ENCODE results near the gene TCEA2.
A peak's percentile ranks its signal among the peaks of the same experiment; 100 is the strongest.

GRCh38 chr20:64101731-64102621, 39.0 kb downstream of the TCEA2 start:
- TF ChIP-seq, protein P1, sequence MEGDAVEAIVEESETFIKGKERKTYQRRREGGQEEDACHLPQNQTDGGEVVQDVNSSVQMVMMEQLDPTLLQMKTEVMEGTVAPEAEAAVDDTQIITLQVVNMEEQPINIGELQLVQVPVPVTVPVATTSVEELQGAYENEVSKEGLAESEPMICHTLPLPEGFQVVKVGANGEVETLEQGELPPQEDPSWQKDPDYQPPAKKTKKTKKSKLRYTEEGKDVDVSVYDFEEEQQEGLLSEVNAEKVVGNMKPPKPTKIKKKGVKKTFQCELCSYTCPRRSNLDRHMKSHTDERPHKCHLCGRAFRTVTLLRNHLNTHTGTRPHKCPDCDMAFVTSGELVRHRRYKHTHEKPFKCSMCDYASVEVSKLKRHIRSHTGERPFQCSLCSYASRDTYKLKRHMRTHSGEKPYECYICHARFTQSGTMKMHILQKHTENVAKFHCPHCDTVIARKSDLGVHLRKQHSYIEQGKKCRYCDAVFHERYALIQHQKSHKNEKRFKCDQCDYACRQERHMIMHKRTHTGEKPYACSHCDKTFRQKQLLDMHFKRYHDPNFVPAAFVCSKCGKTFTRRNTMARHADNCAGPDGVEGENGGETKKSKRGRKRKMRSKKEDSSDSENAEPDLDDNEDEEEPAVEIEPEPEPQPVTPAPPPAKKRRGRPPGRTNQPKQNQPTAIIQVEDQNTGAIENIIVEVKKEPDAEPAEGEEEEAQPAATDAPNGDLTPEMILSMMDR (conservative IDR thresholded peaks at IDR 0.05; ENCODE audit: low read length) = peak; percentile 84
- TF ChIP-seq EZH2phosphoT487 (IDR thresholded peaks at IDR 0.05; ENCODE audit: borderline replicate concordance) = no peak
